HEK293 (cell line): ENCODE measurements around the gene RCL1.

ENCODE experiments used
- CTCF ChIA-PET: fragments of 350-600 bp; formaldehyde crosslinking; extraction: SDS; loops from one replicate; lab custom pipeline; 2021; ENCODE audit warnings: antibody characterized with exemption; lab: Yijun Ruan, JAX
- POLR2A ChIA-PET: fragments of 300-600 bp; formaldehyde crosslinking; extraction: SDS; loops from one replicate; lab custom pipeline; 2020; ENCODE audit warnings: antibody characterized with exemption, inconsistent platforms; lab: Yijun Ruan, JAX
- H3K27ac ChIP-seq: fragments of 200-500 bp; sonication (Bioruptor generic); 2 replicates; pipeline ENCODE4 v1.5.1; 2014; ENCODE audit warnings: low read depth, low read length, control low read depth, inconsistent platforms; ENCODE audit errors: extremely low read depth
- H3K36me3 ChIP-seq, 2 experiments: fragments of 200-500 bp in 1 of 2; sonication (Bioruptor generic) in 1 of 2; 1 replicate in 1 of 2; 2 replicates in 1 of 2; pipeline ENCODE4 v1.5.1; 2014 to 2017; ENCODE audit warnings: inconsistent platforms in 2 of 2, low read length in 2 of 2; ENCODE audit not compliant: control insufficient read depth in 2 of 2, insufficient read depth in 1 of 2
- H3K4me1 ChIP-seq: fragments of 200-500 bp; sonication (Bioruptor generic); 2 replicates; pipeline ENCODE4 v1.5.1; 2014; ENCODE audit warnings: mild to moderate bottlenecking, low read length, inconsistent platforms; ENCODE audit not compliant: control insufficient read depth, insufficient read depth
- H3K4me3 ChIP-seq: 2 replicates; pipeline ENCODE4 v1.5.1; 2011; ENCODE audit warnings: low read depth, mild to moderate bottlenecking, control low read depth, low read length, moderate library complexity
- H3K9me3 ChIP-seq: fragments of 200-500 bp; sonication (Bioruptor generic); 2 replicates; pipeline ENCODE4 v1.5.1; 2014; ENCODE audit warnings: low read depth, low read length, inconsistent platforms; ENCODE audit not compliant: control insufficient read depth, insufficient read depth
- ATF2 ChIP-seq: fragments of 450-650 bp; formaldehyde crosslinking; IDR thresholded peaks from 2 replicates; pipeline ENCODE4 v1.5.1; 2016; ENCODE audit warnings: missing biosample characterization, missing genetic modification characterization, low read depth
- BCL11B ChIP-seq: fragments of 450-650 bp; formaldehyde crosslinking; IDR thresholded peaks from 2 replicates; pipeline ENCODE4 v1.5.1; 2016; ENCODE audit warnings: low read depth, missing biosample characterization, missing genetic modification characterization
- GLI2 ChIP-seq: fragments of 450-650 bp; formaldehyde crosslinking; IDR thresholded peaks from 2 replicates; pipeline ENCODE4; 2017; ENCODE audit warnings: missing biosample characterization, missing genetic modification characterization, low read depth, borderline replicate concordance
- GLI4 ChIP-seq: fragments of 450-650 bp; formaldehyde crosslinking; IDR thresholded peaks from 2 replicates; pipeline ENCODE4 v1.5.1; 2016; ENCODE audit warnings: missing biosample characterization, missing genetic modification characterization
- KLF16 ChIP-seq: fragments of 450-650 bp; formaldehyde crosslinking; IDR thresholded peaks from 2 replicates; pipeline ENCODE4 v1.5.1; 2017; ENCODE audit warnings: missing biosample characterization, missing genetic modification characterization
- REPIN1 ChIP-seq: fragments of 450-650 bp; formaldehyde crosslinking; IDR thresholded peaks from 2 replicates; pipeline ENCODE4 v1.5.1; 2017; ENCODE audit warnings: missing biosample characterization, missing genetic modification characterization, low read depth
- YY2 ChIP-seq: fragments of 450-650 bp; formaldehyde crosslinking; IDR thresholded peaks from 2 replicates; pipeline ENCODE4 v1.5.1; 2016; ENCODE audit warnings: missing biosample characterization, missing genetic modification characterization
- ZBTB17 ChIP-seq: fragments of 450-650 bp; formaldehyde crosslinking; IDR thresholded peaks from 2 replicates; pipeline ENCODE4 v1.5.1; 2016; ENCODE audit warnings: missing biosample characterization, missing genetic modification characterization
- ZFP41 ChIP-seq: fragments of 450-650 bp; formaldehyde crosslinking; IDR thresholded peaks from 2 replicates; pipeline ENCODE4 v1.5.1; 2016; ENCODE audit warnings: missing biosample characterization, missing genetic modification characterization, borderline replicate concordance
- ZFP69B ChIP-seq: fragments of 450-650 bp; formaldehyde crosslinking; IDR thresholded peaks from 2 replicates; pipeline ENCODE4 v1.5.1; 2016; ENCODE audit warnings: missing biosample characterization, missing genetic modification characterization
- ZIC2 ChIP-seq: fragments of 450-650 bp; formaldehyde crosslinking; IDR thresholded peaks from 2 replicates; pipeline ENCODE4 v1.5.1; 2016; ENCODE audit warnings: missing biosample characterization, missing genetic modification characterization
- ZNF146 ChIP-seq: fragments of 450-650 bp; formaldehyde crosslinking; IDR thresholded peaks from 2 replicates; pipeline ENCODE4 v1.5.1; 2016; ENCODE audit warnings: missing biosample characterization, missing genetic modification characterization
- ZNF18 ChIP-seq: fragments of 450-650 bp; formaldehyde crosslinking; IDR thresholded peaks from 2 replicates; pipeline ENCODE4 v1.5.1; 2016; ENCODE audit warnings: missing biosample characterization, missing genetic modification characterization
- ZNF214 ChIP-seq: fragments of 450-650 bp; formaldehyde crosslinking; IDR thresholded peaks from 2 replicates; pipeline ENCODE4 v1.5.1; 2017; ENCODE audit warnings: missing biosample characterization, mild to moderate bottlenecking, missing genetic modification characterization, borderline replicate concordance
- ZNF354C ChIP-seq: fragments of 450-650 bp; formaldehyde crosslinking; IDR thresholded peaks from 2 replicates; pipeline ENCODE4 v1.5.1; 2016; ENCODE audit warnings: missing biosample characterization, missing genetic modification characterization, low read depth, borderline replicate concordance
- ZNF362 ChIP-seq: fragments of 450-650 bp; formaldehyde crosslinking; IDR thresholded peaks from 2 replicates; pipeline ENCODE4 v1.5.1; 2016; ENCODE audit warnings: missing biosample characterization, missing genetic modification characterization
- ZNF423 ChIP-seq: fragments of 450-650 bp; formaldehyde crosslinking; IDR thresholded peaks from 2 replicates; pipeline ENCODE4 v1.5.1; 2016; ENCODE audit warnings: missing biosample characterization, missing genetic modification characterization
- ZNF426 ChIP-seq: fragments of 450-650 bp; formaldehyde crosslinking; IDR thresholded peaks from 2 replicates; pipeline ENCODE4 v1.5.1; 2017; ENCODE audit warnings: missing biosample characterization, missing genetic modification characterization, mild to moderate bottlenecking, inconsistent platforms, moderate library complexity
- ZNF510 ChIP-seq: fragments of 450-650 bp; formaldehyde crosslinking; IDR thresholded peaks from 2 replicates; pipeline ENCODE4 v1.5.1; 2018; ENCODE audit warnings: mild to moderate bottlenecking, missing genetic modification characterization, missing biosample characterization; ENCODE audit not compliant: insufficient replicate concordance
- ZNF585B ChIP-seq: fragments of 450-650 bp; formaldehyde crosslinking; IDR thresholded peaks from 2 replicates; pipeline ENCODE4 v1.5.1; 2016; ENCODE audit warnings: missing biosample characterization, missing genetic modification characterization
- ZNF747 ChIP-seq: fragments of 450-650 bp; formaldehyde crosslinking; IDR thresholded peaks from 2 replicates; pipeline ENCODE4 v1.5.1; 2016; ENCODE audit warnings: missing biosample characterization, missing genetic modification characterization
- ZNF777 ChIP-seq: fragments of 450-650 bp; formaldehyde crosslinking; IDR thresholded peaks from 2 replicates; pipeline ENCODE4 v1.5.1; 2017; ENCODE audit warnings: missing biosample characterization, missing genetic modification characterization, borderline replicate concordance
- ZSCAN23 ChIP-seq: fragments of 450-650 bp; formaldehyde crosslinking; IDR thresholded peaks from 2 replicates; pipeline ENCODE4 v1.5.1; 2016; ENCODE audit warnings: missing biosample characterization, missing genetic modification characterization
- ZSCAN5A ChIP-seq: fragments of 450-650 bp; formaldehyde crosslinking; IDR thresholded peaks from 2 replicates; pipeline ENCODE4 v1.5.1; 2016; ENCODE audit warnings: missing biosample characterization, missing genetic modification characterization

Gene RCL1

GRCh38 chr9:4850603-4851310 lies 58.0 kb downstream of the RCL1 start:
- H3K4me3 ChIP-seq, result no peak overlapping the region
- no peak overlapping the region for H3K27ac ChIP-seq
- TF ChIP-seq ZNF510 (tag by site-specific recombination) (no peak), ZSCAN5A (tag by site-specific recombination) (no peak), ZNF423 (no peak), YY2 (tag by site-specific recombination) (no peak), ZIC2 (peak; percentile 37; the same call in 1 of the 2 replicates), ZNF777 (tag by site-specific recombination) (no peak)
- no peaks in the 10 kb centered on the region for H3K9me3 ChIP-seq
- H3K4me1 ChIP-seq, result no peaks in the 10 kb centered on the region
- H3K36me3 ChIP-seq, result peaks cover 0 to 54% of the 10 kb centered on the region in 2 experiments; a peak in 2 of 3 replicates
- POLR2A ChIA-PET, result no interaction called here
- CTCF ChIA-PET, result interaction anchor here (0.6 to 0.9 kb wide), 6 partner anchors 21 to 761 kb away, joined by 3 to 5 read pairs (median 3); no protein-coding TSS in a partner anchor

- Histone ChIP-seq H3K4me1 (no peaks in the 10 kb centered on the region), H3K27ac (no peak overlapping the region), H3K4me3 (no peak overlapping the region), H3K36me3 (peaks cover 0 to 47% of the 10 kb centered on the region in 2 experiments; a peak in 2 of 3 replicates), H3K9me3 (no peaks in the 10 kb centered on the region)
- TF ChIP-seq GLI4, result no peak
- no peak for TF ChIP-seq GLI2 (tag by site-specific recombination)
- TF ChIP-seq ZSCAN23, result no peak
- TF ChIP-seq ZNF354C, result no peak
- TF ChIP-seq ATF2 (tag by site-specific recombination), result no peak
- TF ChIP-seq REPIN1 (tag by site-specific recombination), result no peak
- no peak for TF ChIP-seq BCL11B (tag by site-specific recombination)
- TF ChIP-seq KLF16 (tag by site-specific recombination), result no peak
- TF ChIP-seq ZNF18, result no peak
- TF ChIP-seq ZNF214 (tag by site-specific recombination), result no peak
- no peak for TF ChIP-seq ZNF426 (tag by site-specific recombination)
- no peak for TF ChIP-seq ZNF747 (tag by site-specific recombination)
- TF ChIP-seq ZNF146, result no peak
- no peak for TF ChIP-seq ZBTB17 (tag by site-specific recombination)
- TF ChIP-seq ZFP69B (tag by site-specific recombination), result no peak
- no peak for TF ChIP-seq ZNF362 (tag by site-specific recombination)
- no peak for TF ChIP-seq ZFP41 (tag by site-specific recombination)
- no peak for TF ChIP-seq ZNF585B
- CTCF ChIA-PET, result no interaction called here
- POLR2A ChIA-PET, result no interaction called here
These were observed 59.7 kb downstream of the RCL1 start for GRCh38 chr9:4852419-4852818.
